ENCODE data around the gene SLC35B4.

SLC35B4 gene

DNA sequence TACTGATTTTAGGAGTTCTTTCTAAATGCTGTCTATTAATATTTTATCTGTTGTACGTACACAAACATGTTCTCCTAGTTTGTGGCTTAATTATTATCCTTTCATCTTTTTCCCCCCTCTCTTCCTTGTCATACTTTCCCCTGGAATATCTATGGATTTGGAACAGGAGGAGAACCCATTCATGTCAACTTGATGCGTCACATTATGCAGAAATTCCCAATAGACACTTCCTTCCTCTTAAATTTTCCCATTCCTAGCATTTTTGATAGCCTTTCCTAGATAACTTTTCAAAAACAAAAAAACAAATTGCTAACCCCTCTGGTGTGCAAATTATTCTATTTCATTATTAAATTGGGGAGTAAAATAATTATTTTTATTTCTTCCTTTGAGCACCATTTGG is 36.2 kb downstream of the SLC35B4 start:
- Histone ChIP-seq H3K27ac (no peak overlapping the region), H3K4me3 (no peak overlapping the region)
- TF ChIP-seq, protein P1, sequence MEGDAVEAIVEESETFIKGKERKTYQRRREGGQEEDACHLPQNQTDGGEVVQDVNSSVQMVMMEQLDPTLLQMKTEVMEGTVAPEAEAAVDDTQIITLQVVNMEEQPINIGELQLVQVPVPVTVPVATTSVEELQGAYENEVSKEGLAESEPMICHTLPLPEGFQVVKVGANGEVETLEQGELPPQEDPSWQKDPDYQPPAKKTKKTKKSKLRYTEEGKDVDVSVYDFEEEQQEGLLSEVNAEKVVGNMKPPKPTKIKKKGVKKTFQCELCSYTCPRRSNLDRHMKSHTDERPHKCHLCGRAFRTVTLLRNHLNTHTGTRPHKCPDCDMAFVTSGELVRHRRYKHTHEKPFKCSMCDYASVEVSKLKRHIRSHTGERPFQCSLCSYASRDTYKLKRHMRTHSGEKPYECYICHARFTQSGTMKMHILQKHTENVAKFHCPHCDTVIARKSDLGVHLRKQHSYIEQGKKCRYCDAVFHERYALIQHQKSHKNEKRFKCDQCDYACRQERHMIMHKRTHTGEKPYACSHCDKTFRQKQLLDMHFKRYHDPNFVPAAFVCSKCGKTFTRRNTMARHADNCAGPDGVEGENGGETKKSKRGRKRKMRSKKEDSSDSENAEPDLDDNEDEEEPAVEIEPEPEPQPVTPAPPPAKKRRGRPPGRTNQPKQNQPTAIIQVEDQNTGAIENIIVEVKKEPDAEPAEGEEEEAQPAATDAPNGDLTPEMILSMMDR (IDR thresholded peaks at IDR 0.05), result no peak
- DNase-seq (ENCODE audit: low spot score), result no peak

DNA sequence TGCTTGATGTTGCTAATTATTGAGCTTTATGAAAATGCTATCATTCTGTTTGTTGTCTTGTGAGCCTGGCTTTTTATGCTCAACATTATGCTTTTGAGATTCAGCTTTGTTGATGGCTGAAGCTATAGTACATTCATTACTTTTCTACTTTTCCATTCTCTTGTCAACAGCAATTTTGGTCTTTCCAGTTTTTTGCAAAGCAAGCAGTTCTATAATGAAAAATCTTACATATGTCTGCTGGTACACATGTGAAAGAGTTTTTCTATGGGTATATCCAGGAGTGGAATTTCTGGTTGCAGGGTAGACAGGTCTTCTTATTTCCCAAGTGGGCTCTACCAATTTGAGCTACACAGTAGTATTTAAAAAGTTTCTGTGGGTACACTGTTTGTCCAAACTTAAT is 36.8 kb downstream of the SLC35B4 start:
- H3K4me3 ChIP-seq, result no peak overlapping the region
- no peak overlapping the region for H3K27ac ChIP-seq
- DNase-seq (ENCODE audit: low spot score), result no peak
- TF ChIP-seq, protein P1 (IDR thresholded peaks at IDR 0.05), result no peak

DNA sequence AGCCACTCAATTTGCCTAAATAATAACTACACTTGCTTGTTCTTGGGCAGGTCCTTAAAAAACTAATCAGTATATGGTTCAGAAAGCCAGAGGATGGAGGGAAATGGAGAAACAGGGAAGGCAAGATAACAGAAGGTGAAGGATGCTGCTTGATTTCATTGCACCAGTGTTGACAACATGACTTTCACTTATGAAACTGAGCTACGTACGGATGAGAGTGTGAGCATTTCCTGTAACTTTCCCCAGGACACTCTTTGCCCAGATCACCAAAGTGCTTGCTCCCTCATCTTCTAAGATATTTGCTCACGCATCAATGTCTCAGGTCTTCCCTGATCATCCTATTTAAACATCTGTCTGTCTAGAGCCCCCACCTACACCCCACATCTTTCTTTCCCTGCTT is 37.4 kb downstream of the SLC35B4 start:
- no peak overlapping the region for H3K27ac ChIP-seq
- no peak for DNase-seq (ENCODE audit: low spot score)
- TF ChIP-seq, protein P1 (IDR thresholded peaks at IDR 0.05), result no peak
- no peak overlapping the region for H3K4me3 ChIP-seq

DNA sequence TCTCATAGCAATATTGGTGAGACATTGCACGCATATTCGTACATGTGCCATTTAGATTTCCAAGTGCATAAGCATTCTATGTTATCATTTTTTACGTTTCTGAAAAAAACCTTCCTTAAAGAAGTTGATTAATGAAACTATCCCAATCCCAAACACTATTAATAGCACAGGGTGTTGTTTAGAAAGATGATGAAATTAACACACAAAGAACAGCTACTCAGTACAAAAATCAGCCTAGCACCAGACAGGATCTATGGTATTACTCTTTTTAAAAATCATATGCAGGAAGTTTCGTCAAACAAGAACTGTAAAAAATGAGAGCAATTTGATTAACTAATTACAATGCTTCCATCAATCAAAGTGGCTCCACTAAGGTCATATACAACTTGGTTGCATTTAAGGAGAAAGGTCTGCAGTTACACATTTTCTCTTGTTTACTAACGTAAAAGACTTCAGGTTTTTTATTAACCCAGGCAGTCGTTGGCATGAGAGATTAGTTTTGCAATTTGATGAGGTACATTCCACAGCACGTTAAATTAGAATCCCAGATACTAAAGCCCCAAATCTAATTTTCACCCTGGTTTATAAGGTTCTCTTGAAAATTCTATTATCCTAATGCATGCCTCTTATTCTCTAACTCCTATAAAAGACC is 38.1 kb downstream of the SLC35B4 start:
- no peak overlapping the region for H3K27ac ChIP-seq
- TF ChIP-seq, protein P1 (IDR thresholded peaks at IDR 0.05), result no peak
- H3K4me3 ChIP-seq, result no peak overlapping the region
- no peak for DNase-seq (ENCODE audit: low spot score)

DNA sequence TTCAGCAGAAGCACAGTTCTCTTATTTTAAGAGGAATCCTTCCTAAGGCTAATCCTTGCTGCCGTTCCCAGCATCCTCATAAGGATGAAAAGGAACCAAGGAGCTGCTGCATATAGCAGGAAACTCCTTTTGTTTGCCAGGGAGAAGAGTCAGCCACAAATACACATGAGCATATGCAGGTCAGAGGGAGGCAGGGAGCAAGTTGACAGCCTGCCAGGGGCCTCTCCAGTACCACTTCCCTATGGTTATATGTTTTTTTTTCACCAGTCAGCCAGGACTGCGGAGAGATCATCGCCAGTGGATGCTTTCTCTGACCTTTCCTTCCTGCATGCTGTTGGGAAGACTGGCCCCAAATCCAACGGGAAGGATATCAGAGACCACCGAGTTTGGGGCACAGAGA is 39.8 kb downstream of the SLC35B4 start:
- Histone ChIP-seq H3K27ac (no peak overlapping the region), H3K4me3 (no peak overlapping the region)
- DNase-seq (ENCODE audit: low spot score), result no peak
- TF ChIP-seq, protein P1 (IDR thresholded peaks at IDR 0.05), result no peak

DNA sequence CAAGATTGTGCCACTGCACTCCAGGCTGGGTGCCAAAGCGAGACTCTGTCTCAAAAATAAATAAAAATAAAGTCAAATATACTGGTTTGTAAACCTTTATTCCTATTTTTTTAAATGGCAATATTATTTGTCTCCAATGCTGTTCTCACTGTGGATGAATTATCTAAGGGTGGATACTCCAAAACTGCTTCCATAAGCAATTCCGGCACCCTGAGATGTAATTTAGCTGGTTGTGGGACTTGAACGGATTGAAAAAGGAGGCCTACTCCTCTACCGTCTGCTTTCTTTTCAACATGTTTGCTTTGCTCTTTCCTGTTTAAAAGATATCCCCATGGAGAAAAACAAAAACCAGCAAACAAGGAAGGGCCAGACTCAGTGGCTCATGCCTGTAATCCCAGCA is 54.4 kb downstream of the SLC35B4 start:
- TF ChIP-seq, protein P1 (IDR thresholded peaks at IDR 0.05), result no peak
- no peak for DNase-seq (ENCODE audit: low spot score)
- H3K4me3 ChIP-seq, result no peak overlapping the region
- no peak overlapping the region for H3K27ac ChIP-seq

DNA sequence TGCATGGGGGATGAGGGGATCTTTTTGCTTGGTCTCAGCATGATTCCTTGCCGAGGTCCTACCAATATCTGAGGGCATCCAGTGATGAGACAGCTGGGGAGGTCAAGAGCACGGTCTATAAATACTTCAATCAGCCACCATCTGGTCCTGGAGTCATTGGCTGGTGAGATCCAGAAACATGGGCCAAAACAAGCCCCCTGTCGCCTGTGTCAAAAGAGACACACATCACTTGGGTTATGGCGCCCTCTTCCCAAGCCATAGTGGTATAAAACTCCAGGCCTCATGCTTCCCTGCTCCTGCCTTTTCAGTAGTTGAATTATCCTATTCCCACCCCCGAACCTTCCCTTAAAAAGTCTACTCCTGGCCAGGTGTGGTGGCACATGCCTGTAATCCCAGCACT is 60.9 kb downstream of the SLC35B4 start:
- TF ChIP-seq, protein P1 (IDR thresholded peaks at IDR 0.05), result no peak
- H3K4me3 ChIP-seq, result no peak overlapping the region

More for the DNA sequence above, 60.9 kb downstream of the SLC35B4 start:
- H3K27ac ChIP-seq, result no peak overlapping the region
- DNase-seq (ENCODE audit: low spot score), result no peak
